Astrocyte of the cerebellum (primary cell): Measurements from ENCODE around the gene WFDC2.
"Not testable (repeated sequence)": the region's sequence is repeated elsewhere in the genome, so short reads cannot be mapped to it uniquely, and the experiment has no call there.

Experiments
- DNase-seq: peaks from one replicate; pipeline ENCODE4 v3.0.0-alpha.2; 2011; ENCODE audit warnings: low read depth
- H3K4me3 ChIP-seq: 2 replicates; pipeline ENCODE4 v1.5.1; 2011; ENCODE audit warnings: mild to moderate bottlenecking, low read depth, low read length, moderate library complexity
- CTCF ChIP-seq: IDR thresholded peaks from 2 replicates; pipeline ENCODE4 v1.5.1; 2012; ENCODE audit warnings: low read length, low read depth, moderate library complexity, mild to moderate bottlenecking; ENCODE audit errors: missing control alignments
- in situ Hi-C: cut with HindIII; loops from 2 replicates; pipeline ENCODE4 v1.10.0; 2017; ENCODE audit warnings: low sequenced_read_pairs

The WFDC2 gene

GRCh38 chr20:45470262-45470931 lies 844 bp downstream of the WFDC2 start:
- in situ Hi-C loops, result no loop called here
- DNase-seq, result no peak
- TF ChIP-seq CTCF, result no peak
- peak overlapping the region; percentile 34 for H3K4me3 ChIP-seq

- peak overlapping the region; percentile 34 for H3K4me3 ChIP-seq
- no peak for DNase-seq
- in situ Hi-C loops, result no loop called here
- no peak for TF ChIP-seq CTCF
Measured at GRCh38 chr20:45470937-45471336, 1.4 kb downstream of the WFDC2 start.

GRCh38 chr20:45472286-45472685 lies 2.7 kb downstream of the WFDC2 start:
- DNase-seq, H3K4me3 ChIP-seq, in situ Hi-C loops: not testable (repeated sequence)

- in situ Hi-C loops, DNase-seq, H3K4me3 ChIP-seq: not testable (repeated sequence)
Measured at GRCh38 chr20:45477530-45478148, 8.1 kb downstream of the WFDC2 start.

GRCh38 chr20:45479822-45480221 lies 10.3 kb downstream of the WFDC2 start:
- TF ChIP-seq CTCF, result no peak
- no peak overlapping the region for H3K4me3 ChIP-seq
- DNase-seq, result no peak
- in situ Hi-C loops, result no loop called here

GRCh38 chr20:45484676-45485075 lies 15.1 kb downstream of the WFDC2 start:
- in situ Hi-C loops, result no loop called here
- DNase-seq, result no peak
- no peak for TF ChIP-seq CTCF
- no peak overlapping the region for H3K4me3 ChIP-seq

GRCh38 chr20:45485388-45485787 lies 15.8 kb downstream of the WFDC2 start:
- no peak for DNase-seq
- TF ChIP-seq CTCF, result no peak
- in situ Hi-C loops, result no loop called here
- no peak overlapping the region for H3K4me3 ChIP-seq

GRCh38 chr20:45487231-45487635 lies 17.7 kb downstream of the WFDC2 start:
- H3K4me3 ChIP-seq, result no peak overlapping the region
- TF ChIP-seq CTCF, result no peak
- DNase-seq, result no peak
- in situ Hi-C loops, result no loop called here
